GM12892 (cell line): ENCODE data around the gene RGP1.

Source experiments
- POLR2A ChIP-seq: IDR thresholded peaks from 2 replicates; pipeline ENCODE4 v1.6.1; 2011; ENCODE audit warnings: low read depth, low read length, control low read depth
- POLR2AphosphoS5 ChIP-seq: IDR thresholded peaks from 2 replicates; pipeline ENCODE4 v1.6.1; 2011; ENCODE audit warnings: low read depth, low read length, control low read depth
- TAF1 ChIP-seq: IDR thresholded peaks from 2 replicates; pipeline ENCODE4 v1.6.1; 2011; ENCODE audit warnings: low read depth, mild to moderate bottlenecking, control low read depth, low read length, borderline replicate concordance

- TF ChIP-seq TAF1 (no peak), POLR2AphosphoS5 (no peak), POLR2A (no peak)
These were observed 2.5 kb upstream of the RGP1 start for GRCh38 chr9:35746583-35746982.
